RWPE2 (cell line): ENCODE data around the gene RABEP2.

Experiments used
- ATAC-seq: fragments of 200-7000 bp; cut with Tn5 transposase; 3 replicates; pipeline ENCODE4 v1.9.1; 2021; ENCODE audit warnings: low read depth
- DNase-seq: peaks from one replicate; pipeline ENCODE4 v3.0.0-alpha.2; 2020; ENCODE audit warnings: low spot score
- H3K27ac ChIP-seq: fragments of 450-650 bp; 2 replicates; pipeline ENCODE4 v1.5.1; 2017; ENCODE audit warnings: mild to moderate bottlenecking; ENCODE audit not compliant: poor library complexity, severe bottlenecking
- H3K27me3 ChIP-seq: fragments of 250-450 bp; sonication (Bioruptor Pico); 2 replicates; pipeline ENCODE4 v1.5.1; 2021; ENCODE audit warnings: mild to moderate bottlenecking, moderate library complexity; ENCODE audit not compliant: insufficient read depth, poor library complexity, severe bottlenecking
- H3K36me3 ChIP-seq: fragments of 250-450 bp; sonication (Bioruptor Pico); 2 replicates; pipeline ENCODE4 v1.5.1; 2020; ENCODE audit warnings: low read depth, mild to moderate bottlenecking, moderate library complexity
- H3K4me1 ChIP-seq: fragments of 250-450 bp; sonication (Bioruptor Pico); 2 replicates; pipeline ENCODE4 v1.5.1; 2021; ENCODE audit warnings: mild to moderate bottlenecking, moderate library complexity; ENCODE audit not compliant: insufficient read depth, poor library complexity, severe bottlenecking
- H3K4me3 ChIP-seq: fragments of 250-450 bp; sonication (Bioruptor Pico); 2 replicates; pipeline ENCODE4 v1.5.1; 2021; ENCODE audit warnings: mild to moderate bottlenecking, moderate library complexity; ENCODE audit not compliant: severe bottlenecking
- H3K9me3 ChIP-seq: fragments of 250-450 bp; sonication (Bioruptor Pico); 2 replicates; pipeline ENCODE4 v1.5.1; 2021; ENCODE audit warnings: mild to moderate bottlenecking, moderate library complexity; ENCODE audit not compliant: severe bottlenecking
- TF ChIP-seq, protein P1 (sequence below): fragments of 450-650 bp; IDR thresholded peaks from one replicate; pipeline ENCODE4 v1.5.1; 2017; ENCODE audit warnings: mild to moderate bottlenecking, moderate library complexity; ENCODE audit not compliant: poor library complexity, severe bottlenecking

Gene RABEP2

DNA sequence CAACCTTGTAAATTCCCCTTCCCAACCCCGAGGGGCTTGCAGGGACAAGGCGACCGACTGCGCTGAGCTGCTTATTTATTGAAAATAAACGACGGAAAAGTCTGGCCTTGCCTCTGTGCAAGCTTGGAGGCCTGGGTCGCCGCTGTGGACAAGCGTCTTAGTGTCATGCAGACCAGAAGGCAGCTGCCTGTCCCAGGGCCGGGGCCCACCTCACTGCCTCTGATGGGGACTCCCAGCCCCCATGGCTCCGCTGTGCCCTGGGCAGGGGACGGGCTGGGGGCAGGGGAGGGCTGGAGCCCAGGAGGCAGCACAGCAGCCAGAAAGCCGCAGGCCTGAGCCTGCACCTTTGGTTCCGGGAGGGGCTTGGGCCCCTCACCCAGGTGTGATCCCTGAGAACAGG, 20.7 kb downstream of the RABEP2 start:
- no peak overlapping the region for H3K4me3 ChIP-seq
- H3K9me3 ChIP-seq = no peaks in the 10 kb centered on the region
- no peak for DNase-seq
- TF ChIP-seq, protein P1, sequence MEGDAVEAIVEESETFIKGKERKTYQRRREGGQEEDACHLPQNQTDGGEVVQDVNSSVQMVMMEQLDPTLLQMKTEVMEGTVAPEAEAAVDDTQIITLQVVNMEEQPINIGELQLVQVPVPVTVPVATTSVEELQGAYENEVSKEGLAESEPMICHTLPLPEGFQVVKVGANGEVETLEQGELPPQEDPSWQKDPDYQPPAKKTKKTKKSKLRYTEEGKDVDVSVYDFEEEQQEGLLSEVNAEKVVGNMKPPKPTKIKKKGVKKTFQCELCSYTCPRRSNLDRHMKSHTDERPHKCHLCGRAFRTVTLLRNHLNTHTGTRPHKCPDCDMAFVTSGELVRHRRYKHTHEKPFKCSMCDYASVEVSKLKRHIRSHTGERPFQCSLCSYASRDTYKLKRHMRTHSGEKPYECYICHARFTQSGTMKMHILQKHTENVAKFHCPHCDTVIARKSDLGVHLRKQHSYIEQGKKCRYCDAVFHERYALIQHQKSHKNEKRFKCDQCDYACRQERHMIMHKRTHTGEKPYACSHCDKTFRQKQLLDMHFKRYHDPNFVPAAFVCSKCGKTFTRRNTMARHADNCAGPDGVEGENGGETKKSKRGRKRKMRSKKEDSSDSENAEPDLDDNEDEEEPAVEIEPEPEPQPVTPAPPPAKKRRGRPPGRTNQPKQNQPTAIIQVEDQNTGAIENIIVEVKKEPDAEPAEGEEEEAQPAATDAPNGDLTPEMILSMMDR = no peak
- no peak for ATAC-seq
- H3K27me3 ChIP-seq = no peaks in the 10 kb centered on the region
- no peak overlapping the region for H3K27ac ChIP-seq
- H3K4me1 ChIP-seq = no peaks in the 10 kb centered on the region
- peaks cover 6% of the 10 kb centered on the region; the same call in 1 of the 2 replicates for H3K36me3 ChIP-seq

DNA sequence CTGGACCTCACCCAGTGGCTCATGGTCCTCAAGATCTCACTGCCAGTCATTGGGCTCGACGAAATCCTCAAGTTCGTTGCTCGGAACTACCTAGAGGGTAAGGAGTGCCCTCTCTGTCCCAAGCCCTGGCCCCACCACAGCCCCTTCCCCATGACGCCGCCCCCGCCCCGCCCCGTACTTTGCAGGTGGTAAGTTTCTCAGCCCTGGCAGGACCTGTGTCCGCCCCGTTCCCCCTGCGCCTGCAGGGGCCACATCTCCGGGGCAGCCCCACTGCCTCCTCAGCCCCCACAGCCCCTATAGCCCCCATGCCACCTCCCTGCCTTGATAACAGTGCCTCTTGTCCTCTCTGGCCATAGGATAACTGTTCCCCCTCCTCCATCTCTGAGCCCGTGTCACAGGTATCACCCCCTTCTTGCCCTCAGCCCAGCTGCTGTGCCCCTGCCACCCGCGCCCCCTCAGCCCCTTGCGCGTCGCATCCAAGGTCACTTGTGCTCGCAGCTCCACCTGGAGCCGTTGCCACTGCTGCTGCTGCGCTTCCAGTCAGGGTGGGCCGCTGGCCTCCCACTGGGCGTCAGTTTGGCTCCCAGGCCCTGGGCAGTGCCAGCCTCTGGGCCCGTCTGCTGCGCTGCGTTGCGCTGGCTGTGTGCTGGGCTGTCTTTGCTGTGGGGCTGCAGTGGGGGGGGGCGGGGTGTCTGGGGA, 21.5 kb downstream of the RABEP2 start:
- ATAC-seq (no peak), DNase-seq (peak; percentile 54)
- H3K36me3 ChIP-seq = peaks cover 6% of the 10 kb centered on the region; the same call in 1 of the 2 replicates
- H3K4me1 ChIP-seq = no peaks in the 10 kb centered on the region
- no peak overlapping the region for H3K27ac ChIP-seq
- H3K4me3 ChIP-seq = no peak overlapping the region
- no peaks in the 10 kb centered on the region for H3K9me3 ChIP-seq
- TF ChIP-seq, protein P1 = no peak
- H3K27me3 ChIP-seq = no peaks in the 10 kb centered on the region

DNA sequence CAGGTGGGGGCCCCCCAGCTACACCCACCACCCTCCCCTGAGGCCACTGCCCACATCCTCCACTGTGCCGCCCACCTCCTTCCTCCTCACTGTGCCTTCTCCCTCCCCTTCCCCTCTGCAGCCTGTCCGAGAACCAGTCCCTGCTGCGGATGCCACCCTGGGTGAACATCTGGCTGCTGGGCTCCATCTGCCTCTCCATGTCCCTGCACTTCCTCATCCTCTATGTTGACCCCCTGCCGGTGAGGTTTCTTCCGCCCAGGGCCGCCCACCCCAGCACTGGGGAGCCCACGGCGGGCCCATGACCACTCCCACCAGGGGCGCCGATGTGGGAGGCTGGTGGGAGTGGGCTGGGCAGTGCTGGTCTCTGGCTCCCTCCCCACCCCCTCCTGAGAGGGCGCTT, 22.1 kb downstream of the RABEP2 start:
- Histone ChIP-seq H3K9me3 (no peaks in the 10 kb centered on the region), H3K4me3 (no peak overlapping the region), H3K27me3 (no peaks in the 10 kb centered on the region), H3K4me1 (no peaks in the 10 kb centered on the region), H3K27ac (no peak overlapping the region), H3K36me3 (0 out of 2 replicates have a peak, but pooled peaks cover 1% of the 10 kb centered on the region)
- DNase-seq (peak; percentile 50), ATAC-seq (no peak)
- TF ChIP-seq, protein P1 = no peak

DNA sequence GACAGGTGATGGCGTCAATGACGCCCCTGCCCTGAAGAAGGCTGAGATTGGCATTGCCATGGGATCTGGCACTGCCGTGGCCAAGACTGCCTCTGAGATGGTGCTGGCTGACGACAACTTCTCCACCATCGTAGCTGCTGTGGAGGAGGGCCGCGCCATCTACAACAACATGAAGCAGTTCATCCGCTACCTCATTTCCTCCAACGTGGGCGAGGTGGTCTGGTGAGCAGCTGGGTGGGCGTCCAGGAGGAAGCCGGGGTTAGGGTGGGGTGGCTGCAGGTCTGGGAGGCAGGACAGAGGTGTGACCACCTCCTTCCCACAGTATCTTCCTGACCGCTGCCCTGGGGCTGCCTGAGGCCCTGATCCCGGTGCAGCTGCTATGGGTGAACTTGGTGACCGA, 23.2 kb downstream of the RABEP2 start:
- H3K9me3 ChIP-seq = no peaks in the 10 kb centered on the region
- H3K36me3 ChIP-seq = no peaks in the 10 kb centered on the region
- TF ChIP-seq, protein P1 = no peak
- peak; percentile 51 for DNase-seq
- H3K27me3 ChIP-seq = no peaks in the 10 kb centered on the region
- H3K4me3 ChIP-seq = no peak overlapping the region
- no peak overlapping the region for H3K27ac ChIP-seq
- ATAC-seq = no peak
- no peaks in the 10 kb centered on the region for H3K4me1 ChIP-seq

DNA sequence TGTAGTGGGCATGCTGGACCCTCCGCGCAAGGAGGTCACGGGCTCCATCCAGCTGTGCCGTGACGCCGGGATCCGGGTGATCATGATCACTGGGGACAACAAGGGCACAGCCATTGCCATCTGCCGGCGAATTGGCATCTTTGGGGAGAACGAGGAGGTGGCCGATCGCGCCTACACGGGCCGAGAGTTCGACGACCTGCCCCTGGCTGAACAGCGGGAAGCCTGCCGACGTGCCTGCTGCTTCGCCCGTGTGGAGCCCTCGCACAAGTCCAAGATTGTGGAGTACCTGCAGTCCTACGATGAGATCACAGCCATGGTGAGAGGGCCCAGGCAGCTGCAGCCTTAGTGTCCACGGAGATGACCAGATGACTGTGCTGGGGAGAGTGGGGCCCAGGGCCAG, 24.4 kb downstream of the RABEP2 start:
- H3K27ac ChIP-seq = no peak overlapping the region
- H3K4me1 ChIP-seq = no peaks in the 10 kb centered on the region
- H3K36me3 ChIP-seq = no peaks in the 10 kb centered on the region
- TF ChIP-seq, protein P1 = no peak
- no peak for ATAC-seq
- peak; percentile 52 for DNase-seq
- H3K9me3 ChIP-seq = no peaks in the 10 kb centered on the region
- H3K4me3 ChIP-seq = no peak overlapping the region
- no peaks in the 10 kb centered on the region for H3K27me3 ChIP-seq
